Measurements from ENCODE around the gene TNRC18. TPM values are rescaled to one million over a fixed set of nuclear protein-coding genes. Genes with fewer than 3 reads are reported as not detected.
"Not testable (repeated sequence)": the region's sequence is repeated elsewhere in the genome, so short reads cannot be mapped to it uniquely, and the experiment has no call there.

Gene TNRC18, protein sequence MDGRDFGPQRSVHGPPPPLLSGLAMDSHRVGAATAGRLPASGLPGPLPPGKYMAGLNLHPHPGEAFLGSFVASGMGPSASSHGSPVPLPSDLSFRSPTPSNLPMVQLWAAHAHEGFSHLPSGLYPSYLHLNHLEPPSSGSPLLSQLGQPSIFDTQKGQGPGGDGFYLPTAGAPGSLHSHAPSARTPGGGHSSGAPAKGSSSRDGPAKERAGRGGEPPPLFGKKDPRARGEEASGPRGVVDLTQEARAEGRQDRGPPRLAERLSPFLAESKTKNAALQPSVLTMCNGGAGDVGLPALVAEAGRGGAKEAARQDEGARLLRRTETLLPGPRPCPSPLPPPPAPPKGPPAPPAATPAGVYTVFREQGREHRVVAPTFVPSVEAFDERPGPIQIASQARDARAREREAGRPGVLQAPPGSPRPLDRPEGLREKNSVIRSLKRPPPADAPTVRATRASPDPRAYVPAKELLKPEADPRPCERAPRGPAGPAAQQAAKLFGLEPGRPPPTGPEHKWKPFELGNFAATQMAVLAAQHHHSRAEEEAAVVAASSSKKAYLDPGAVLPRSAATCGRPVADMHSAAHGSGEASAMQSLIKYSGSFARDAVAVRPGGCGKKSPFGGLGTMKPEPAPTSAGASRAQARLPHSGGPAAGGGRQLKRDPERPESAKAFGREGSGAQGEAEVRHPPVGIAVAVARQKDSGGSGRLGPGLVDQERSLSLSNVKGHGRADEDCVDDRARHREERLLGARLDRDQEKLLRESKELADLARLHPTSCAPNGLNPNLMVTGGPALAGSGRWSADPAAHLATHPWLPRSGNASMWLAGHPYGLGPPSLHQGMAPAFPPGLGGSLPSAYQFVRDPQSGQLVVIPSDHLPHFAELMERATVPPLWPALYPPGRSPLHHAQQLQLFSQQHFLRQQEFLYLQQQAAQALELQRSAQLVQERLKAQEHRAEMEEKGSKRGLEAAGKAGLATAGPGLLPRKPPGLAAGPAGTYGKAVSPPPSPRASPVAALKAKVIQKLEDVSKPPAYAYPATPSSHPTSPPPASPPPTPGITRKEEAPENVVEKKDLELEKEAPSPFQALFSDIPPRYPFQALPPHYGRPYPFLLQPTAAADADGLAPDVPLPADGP (N-terminal part only)
- polyA plus RNA-seq = 10 to 100 TPM in 3 of 4 donors, 1 to 10 TPM in 1; 5.4 to 89.8 (median 29.2) TPM
- long read RNA-seq, donor 1, partial matches to known transcripts = 23 of 25 reads
- long read RNA-seq, donor 1, other reads (novel, unspliced or antisense) = 0 of 25 reads
- long read RNA-seq, donor 2, partial matches to known transcripts = 0 of 1 reads
- long read RNA-seq, donor 2, other reads (novel, unspliced or antisense) = 0 of 1 reads
- long read RNA-seq, donor 3, partial matches to known transcripts = 16 of 18 reads
- long read RNA-seq, donor 3, other reads (novel, unspliced or antisense) = 0 of 18 reads
- long read RNA-seq, donor 4 = 0 reads
- long read RNA-seq, donor 5, partial matches to known transcripts = 0 of 2 reads
- long read RNA-seq, donor 5, other reads (novel, unspliced or antisense) = 0 of 2 reads
- long read RNA-seq, donor 6 = 0 reads
- long read RNA-seq, donor 7, partial matches to known transcripts = 15 of 18 reads
- long read RNA-seq, donor 7, other reads (novel, unspliced or antisense) = 0 of 18 reads
- long read RNA-seq, donor 8 = 0 reads
- long read RNA-seq, donor 9 = 0 reads
- long read RNA-seq, donor 10, partial matches to known transcripts = 8 of 10 reads
- long read RNA-seq, donor 10, other reads (novel, unspliced or antisense) = 0 of 10 reads

DNA sequence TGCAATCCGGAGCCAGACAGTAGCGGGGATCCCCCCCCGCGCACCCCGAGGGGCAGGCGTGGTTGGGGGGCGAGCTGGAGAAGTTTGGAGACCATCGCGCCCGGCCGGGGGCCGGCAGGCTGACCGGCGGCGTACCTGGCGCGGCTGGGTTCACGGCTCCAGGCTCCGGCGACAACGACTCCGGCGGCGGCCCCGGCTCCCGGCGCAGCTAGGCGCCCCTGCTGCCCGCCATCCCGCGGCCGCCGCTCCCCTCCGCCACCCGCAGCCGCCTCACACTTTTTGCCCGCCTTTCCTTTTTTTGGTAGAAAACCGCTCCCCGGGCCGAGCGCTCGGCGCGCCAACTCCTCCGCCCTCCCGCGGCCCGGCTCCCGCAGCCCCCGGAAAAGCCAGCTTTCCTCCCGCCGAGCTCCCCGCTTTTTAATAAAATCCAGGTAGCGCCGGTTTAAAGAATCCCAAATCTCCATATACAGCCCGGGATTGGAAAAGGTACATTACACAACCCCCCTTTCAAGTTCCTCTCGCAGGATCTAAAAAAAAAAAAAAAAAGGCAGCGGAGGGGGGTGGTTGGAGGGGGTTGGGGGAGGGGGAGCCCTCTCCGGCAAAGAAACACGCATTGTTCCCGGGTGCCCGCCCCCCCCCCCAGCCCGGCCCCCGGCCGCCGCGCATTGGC, at the start of gene TNRC18:
Gene TNRC18 (minus strand): TSS at position 529 of the 670 bp plus-strand sequence. CDS start 2,588 bp downstream, outside the sequence.
- Histone ChIP-seq H3K27ac (ENCODE audit: low read depth in 1 of 3, low read length in 2 of 3) (peak within 1 kb of the TSS; percentile 88 to 100 (median 98)), H3K4me1 (ENCODE audit: control insufficient read depth in 3 of 3, insufficient read depth in 2 of 3, low read depth in 1 of 3, low read length in 2 of 3) (peaks cover 0 to 6% (median 0%) of the 10 kb centered on the region in 3 donors), H3K4me3 (ENCODE audit: low read depth in 1 of 3, low read length in 3 of 3) (peak within 1 kb of the TSS; percentile 85 to 99 (median 91)), H3K9me3 (ENCODE audit: control insufficient read depth in 2 of 2, insufficient read depth in 1 of 2, low read depth in 1 of 2, low read length in 1 of 2) (no peaks in the 10 kb centered on the region), H3K27me3 (ENCODE audit: control insufficient read depth in 3 of 3, insufficient read depth in 3 of 3, low read length in 3 of 3) (no peaks in the 10 kb centered on the region), H3K36me3 (ENCODE audit: control insufficient read depth in 3 of 3, insufficient read depth in 2 of 3, low read depth in 1 of 3, low read length in 3 of 3) (peaks cover 0 to 18% (median 0%) of the 10 kb centered on the region in 3 donors)
- FAIRE-seq (no peak), DNase-seq (peak in 1 of 2 donors; percentile 8)
- WGBS, 3 donors = 0 to 1% (median 0%) methylated on average over 39 to 66 of the region's 67 CpGs

DNA sequence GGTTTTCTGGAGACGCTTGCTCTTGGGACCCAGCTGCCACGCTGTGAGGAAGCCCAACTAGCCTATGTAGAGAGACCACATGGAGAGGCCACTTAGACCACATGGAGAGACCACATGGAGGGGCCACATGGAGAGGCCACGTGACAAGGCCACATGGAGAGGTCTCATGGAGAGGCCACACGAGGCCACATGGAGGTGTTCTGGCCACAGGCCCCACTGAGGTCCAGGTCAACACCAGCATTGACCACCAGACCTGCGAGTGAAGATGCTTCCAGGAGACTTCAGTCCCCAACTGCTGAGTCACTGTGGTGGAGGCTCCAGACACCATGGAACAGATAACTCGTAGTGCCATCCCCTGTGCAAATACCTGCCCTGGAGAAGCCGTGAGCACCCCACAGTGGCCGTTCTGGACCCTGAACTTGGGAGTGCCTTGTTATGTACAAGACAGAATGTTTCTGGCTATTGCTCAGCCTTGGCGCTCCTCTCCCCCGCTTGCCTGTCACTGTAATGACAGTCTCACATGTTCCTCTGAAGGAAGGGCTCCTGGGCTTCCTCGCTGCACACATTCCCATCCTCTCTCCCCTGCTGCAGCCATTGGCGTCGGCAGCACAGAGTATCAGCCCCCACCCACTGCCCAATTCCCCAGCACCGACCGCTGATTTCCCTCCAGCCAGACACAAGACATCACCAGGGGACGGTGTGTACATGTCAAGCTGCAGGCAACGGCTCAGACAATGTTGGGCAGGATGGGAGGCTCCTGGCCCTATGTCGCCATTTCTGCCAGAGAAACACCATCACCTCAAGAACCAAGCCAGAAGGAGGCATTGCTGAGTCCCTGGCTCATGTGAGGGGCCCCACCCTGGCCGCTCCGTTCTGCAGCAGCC, 49.0 kb upstream of the TNRC18 start:
- Histone ChIP-seq H3K27ac (ENCODE audit: low read depth in 1 of 3, low read length in 2 of 3) (no peak overlapping the region), H3K4me3 (ENCODE audit: low read depth in 1 of 3, low read length in 3 of 3) (no peak overlapping the region), H3K9me3 (ENCODE audit: control insufficient read depth in 2 of 2, insufficient read depth in 1 of 2, low read depth in 1 of 2, low read length in 1 of 2) (peaks cover 0 to 9% of the 10 kb centered on the region in 2 donors), H3K36me3 (ENCODE audit: control insufficient read depth in 3 of 3, insufficient read depth in 2 of 3, low read depth in 1 of 3, low read length in 3 of 3) (peaks cover 0 to 2% (median 0%) of the 10 kb centered on the region in 3 donors), H3K4me1 (ENCODE audit: control insufficient read depth in 3 of 3, insufficient read depth in 2 of 3, low read depth in 1 of 3, low read length in 2 of 3) (peaks cover 0 to under 1% (median 0%) of the 10 kb centered on the region in 3 donors), H3K27me3 (ENCODE audit: control insufficient read depth in 3 of 3, insufficient read depth in 3 of 3, low read length in 3 of 3) (no peaks in the 10 kb centered on the region)
- 89 to 94% (median 93%) methylated on average over 19 to 20 of the region's 20 CpGs for WGBS, 3 donors
- no peak for FAIRE-seq
- DNase-seq = no peak

DNA sequence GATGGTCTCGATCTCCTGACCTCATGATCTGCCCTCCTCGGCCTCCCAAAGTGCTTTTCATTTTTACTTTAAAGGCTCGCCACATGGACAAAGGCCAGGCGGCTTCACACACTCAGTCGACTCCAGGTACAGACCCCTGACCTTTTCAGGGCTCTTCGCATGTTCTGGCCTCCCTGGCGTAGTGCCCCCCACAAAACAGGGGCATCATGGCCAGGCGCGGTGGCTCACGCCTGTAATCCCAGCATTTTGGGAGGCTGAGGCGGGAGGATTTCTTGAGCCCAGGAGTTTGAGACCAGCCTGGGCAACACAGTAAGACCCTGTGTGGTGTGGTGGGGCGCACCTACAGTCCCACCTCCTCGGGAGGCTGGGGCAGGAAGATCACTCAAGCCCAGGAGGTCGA, 48.0 kb upstream of the TNRC18 start:
- H3K36me3 ChIP-seq (ENCODE audit: control insufficient read depth in 3 of 3, insufficient read depth in 2 of 3, low read depth in 1 of 3, low read length in 3 of 3); FAIRE-seq; H3K4me3 ChIP-seq (ENCODE audit: low read depth in 1 of 3, low read length in 3 of 3); DNase-seq; H3K27ac ChIP-seq (ENCODE audit: low read depth in 1 of 3, low read length in 2 of 3); H3K4me1 ChIP-seq (ENCODE audit: control insufficient read depth in 3 of 3, insufficient read depth in 2 of 3, low read depth in 1 of 3, low read length in 2 of 3); H3K27me3 ChIP-seq (ENCODE audit: control insufficient read depth in 3 of 3, insufficient read depth in 3 of 3, low read length in 3 of 3); H3K9me3 ChIP-seq (ENCODE audit: control insufficient read depth in 2 of 2, insufficient read depth in 1 of 2, low read depth in 1 of 2, low read length in 1 of 2): not testable (repeated sequence)
- 91 to 95% (median 93%) methylated on average over 14 of the region's 14 CpGs for WGBS, 3 donors

DNA sequence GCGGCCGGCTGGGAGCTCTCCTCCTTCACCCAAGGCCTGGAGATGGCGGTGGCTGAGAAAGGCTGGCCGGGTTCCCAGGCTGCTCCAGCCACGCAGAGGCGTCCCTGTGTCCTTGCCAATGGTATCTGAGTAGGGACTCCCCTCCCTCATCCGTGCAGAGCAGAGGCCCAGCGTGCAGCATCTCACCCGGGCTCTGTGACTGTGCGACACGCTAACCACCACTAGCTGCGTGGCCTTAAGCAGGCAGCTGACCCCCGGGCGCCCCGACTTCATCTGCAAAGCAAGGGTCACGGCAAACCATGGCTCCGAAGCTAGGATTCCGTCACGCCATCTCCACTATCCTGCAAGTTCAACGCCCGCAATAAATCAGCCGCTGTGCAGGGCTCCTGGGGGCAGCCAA, 47.2 kb upstream of the TNRC18 start:
- no peak overlapping the region for H3K4me3 ChIP-seq (ENCODE audit: low read depth in 1 of 3, low read length in 3 of 3)
- DNase-seq = no peak
- no peak for FAIRE-seq
- H3K9me3 ChIP-seq (ENCODE audit: control insufficient read depth in 2 of 2, insufficient read depth in 1 of 2, low read depth in 1 of 2, low read length in 1 of 2) = peaks cover 0 to 9% of the 10 kb centered on the region in 2 donors
- H3K4me1 ChIP-seq (ENCODE audit: control insufficient read depth in 3 of 3, insufficient read depth in 2 of 3, low read depth in 1 of 3, low read length in 2 of 3) = no peaks in the 10 kb centered on the region
- H3K27me3 ChIP-seq (ENCODE audit: control insufficient read depth in 3 of 3, insufficient read depth in 3 of 3, low read length in 3 of 3) = no peaks in the 10 kb centered on the region
- no peak overlapping the region for H3K27ac ChIP-seq (ENCODE audit: low read depth in 1 of 3, low read length in 2 of 3)
- peaks cover 0 to 2% (median 0%) of the 10 kb centered on the region in 3 donors for H3K36me3 ChIP-seq (ENCODE audit: control insufficient read depth in 3 of 3, insufficient read depth in 2 of 3, low read depth in 1 of 3, low read length in 3 of 3)
- WGBS, 3 donors = 80 to 86% (median 84%) methylated on average over 22 of the region's 22 CpGs

DNA sequence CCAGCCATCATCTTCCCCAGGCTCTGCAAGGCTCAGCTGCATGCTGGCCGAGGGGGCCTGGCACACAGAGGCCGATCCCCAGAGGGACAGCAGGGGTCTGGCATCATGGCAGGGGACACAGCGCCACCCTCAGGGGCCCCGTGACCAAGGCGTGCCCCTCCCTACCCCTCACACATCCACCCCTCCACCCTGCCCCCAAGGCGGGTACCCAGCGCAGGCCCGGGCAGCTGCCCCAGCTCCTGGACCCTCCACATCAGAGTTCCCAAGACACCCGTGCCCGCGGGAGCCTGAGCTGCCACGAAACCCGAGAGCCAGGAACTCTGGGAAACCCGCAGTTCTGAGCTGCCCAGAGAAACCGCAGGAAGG, 46.5 kb upstream of the TNRC18 start:
- WGBS, 3 donors = 82 to 87% (median 84%) methylated on average over 11 to 15 of the region's 15 CpGs
- H3K4me1 ChIP-seq (ENCODE audit: control insufficient read depth in 3 of 3, insufficient read depth in 2 of 3, low read depth in 1 of 3, low read length in 2 of 3) = no peaks in the 10 kb centered on the region
- H3K36me3 ChIP-seq (ENCODE audit: control insufficient read depth in 3 of 3, insufficient read depth in 2 of 3, low read depth in 1 of 3, low read length in 3 of 3) = peaks cover 0 to 2% (median 0%) of the 10 kb centered on the region in 3 donors
- H3K27ac ChIP-seq (ENCODE audit: low read depth in 1 of 3, low read length in 2 of 3) = no peak overlapping the region
- no peak for DNase-seq
- peaks cover 0 to 9% of the 10 kb centered on the region in 2 donors for H3K9me3 ChIP-seq (ENCODE audit: control insufficient read depth in 2 of 2, insufficient read depth in 1 of 2, low read depth in 1 of 2, low read length in 1 of 2)
- H3K27me3 ChIP-seq (ENCODE audit: control insufficient read depth in 3 of 3, insufficient read depth in 3 of 3, low read length in 3 of 3) = no peaks in the 10 kb centered on the region
- FAIRE-seq = no peak
- no peak overlapping the region for H3K4me3 ChIP-seq (ENCODE audit: low read depth in 1 of 3, low read length in 3 of 3)

DNA sequence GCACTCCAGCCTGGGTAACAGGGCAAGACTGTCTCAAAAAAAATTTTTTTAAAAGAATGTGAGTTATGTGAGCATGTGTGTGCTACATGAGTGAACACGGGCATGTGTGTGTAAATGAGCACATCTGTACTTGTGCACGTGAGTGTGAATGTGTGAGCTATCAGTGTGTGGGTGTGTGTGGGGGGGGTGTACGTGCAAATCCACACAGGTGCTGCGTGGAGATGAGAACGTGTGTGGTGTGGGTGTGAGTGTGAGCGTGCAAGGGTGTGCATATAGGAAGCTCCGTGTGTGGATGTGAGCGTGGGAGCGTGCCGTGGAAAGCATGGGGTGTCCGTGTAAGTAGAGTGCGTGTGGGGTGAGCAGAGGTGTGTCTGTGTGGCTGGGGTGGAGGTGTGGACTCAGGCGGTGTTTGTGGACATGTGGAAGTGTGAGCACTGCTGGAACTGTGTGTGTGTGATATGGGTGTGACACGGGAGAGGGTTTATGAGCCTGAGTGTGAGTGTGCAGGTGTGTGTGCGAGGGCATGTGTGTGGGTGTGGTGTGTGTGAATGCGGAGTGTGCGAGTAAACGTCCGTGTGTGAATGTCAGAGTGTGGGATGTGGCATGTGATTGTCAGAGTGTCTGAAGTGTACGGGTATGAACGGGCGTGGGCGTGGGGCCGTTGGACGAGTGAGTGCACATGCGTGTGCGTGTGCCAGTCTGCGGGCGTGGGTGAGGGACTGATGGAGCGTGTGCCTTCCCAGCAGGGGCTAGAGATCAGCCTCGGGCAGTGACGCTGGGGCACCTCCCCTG, 45.9 kb upstream of the TNRC18 start:
- H3K36me3 ChIP-seq (ENCODE audit: control insufficient read depth in 3 of 3, insufficient read depth in 2 of 3, low read depth in 1 of 3, low read length in 3 of 3) = peaks cover 0 to 2% (median 0%) of the 10 kb centered on the region in 3 donors
- FAIRE-seq = no peak

More for the DNA sequence above, 45.9 kb upstream of the TNRC18 start:
- Histone ChIP-seq H3K27ac (ENCODE audit: low read depth in 1 of 3, low read length in 2 of 3) (no peak overlapping the region), H3K4me1 (ENCODE audit: control insufficient read depth in 3 of 3, insufficient read depth in 2 of 3, low read depth in 1 of 3, low read length in 2 of 3) (no peaks in the 10 kb centered on the region), H3K27me3 (ENCODE audit: control insufficient read depth in 3 of 3, insufficient read depth in 3 of 3, low read length in 3 of 3) (no peaks in the 10 kb centered on the region), H3K4me3 (ENCODE audit: low read depth in 1 of 3, low read length in 3 of 3) (no peak overlapping the region), H3K9me3 (ENCODE audit: control insufficient read depth in 2 of 2, insufficient read depth in 1 of 2, low read depth in 1 of 2, low read length in 1 of 2) (peaks cover 0 to 9% of the 10 kb centered on the region in 2 donors)
- no peak for DNase-seq
- WGBS, 3 donors = 85 to 90% (median 87%) methylated on average over 31 to 32 of the region's 32 CpGs

Measured in small intestine (tissue), 16 donors.